SK-N-SH (cell line): Measurements from ENCODE around the gene GRM1.

Experiments
- CTCF ChIP-seq: fragments of 200-600 bp; sonication (generic); IDR thresholded peaks from 2 replicates; pipeline ENCODE4 v1.6.1; 2017; ENCODE audit warnings: antibody characterized with exemption, mild to moderate bottlenecking, moderate library complexity
- FOXJ3 ChIP-seq: sonication (generic); formaldehyde crosslinking; IDR thresholded peaks from 2 replicates; pipeline ENCODE4 v1.5.1; 2020; ENCODE audit warnings: mild to moderate bottlenecking, missing genetic modification reagents
- MAX ChIP-seq: IDR thresholded peaks from 2 replicates; pipeline ENCODE4 v1.4.0; 2012; ENCODE audit warnings: low read depth
- RCOR1 ChIP-seq: fragments of 150-350 bp; IDR thresholded peaks from 2 replicates; pipeline ENCODE4 v1.6.1; 2017; ENCODE audit warnings: antibody characterized with exemption, low read length
- REST ChIP-seq: IDR thresholded peaks from 2 replicates; pipeline ENCODE4 v1.6.1; 2012; ENCODE audit warnings: mild to moderate bottlenecking, low read depth, low read length, moderate library complexity
- RFX5 ChIP-seq: IDR thresholded peaks from 2 replicates; pipeline ENCODE4 v1.6.1; 2012; ENCODE audit warnings: mild to moderate bottlenecking, improper control_type of control experiment, low read length
- TAF1 ChIP-seq: IDR thresholded peaks from 2 replicates; pipeline ENCODE4 v1.6.1; 2012; ENCODE audit warnings: low read depth, mild to moderate bottlenecking, low read length, moderate library complexity, borderline replicate concordance

GRCh38 chr6:146071781-146072180 lies 42.9 kb downstream of the GRM1 start:
- TF ChIP-seq CTCF (no peak), MAX (no peak), TAF1 (no peak), FOXJ3 (CRISPR knock-in tag) (no peak), RCOR1 (no peak), RFX5 (no peak), REST (no peak)
